ENCODE results near the gene ARL10. TPM values are rescaled to one million over a fixed set of nuclear protein-coding genes. Genes with fewer than 3 reads are reported as not detected.
A peak's percentile ranks its signal among the peaks of the same experiment; 100 is the strongest.

The ARL10 gene
- total RNA-seq, 3 donors from 2014 or later: 5.6 to 17.7 (median 6.6) TPM

DNA sequence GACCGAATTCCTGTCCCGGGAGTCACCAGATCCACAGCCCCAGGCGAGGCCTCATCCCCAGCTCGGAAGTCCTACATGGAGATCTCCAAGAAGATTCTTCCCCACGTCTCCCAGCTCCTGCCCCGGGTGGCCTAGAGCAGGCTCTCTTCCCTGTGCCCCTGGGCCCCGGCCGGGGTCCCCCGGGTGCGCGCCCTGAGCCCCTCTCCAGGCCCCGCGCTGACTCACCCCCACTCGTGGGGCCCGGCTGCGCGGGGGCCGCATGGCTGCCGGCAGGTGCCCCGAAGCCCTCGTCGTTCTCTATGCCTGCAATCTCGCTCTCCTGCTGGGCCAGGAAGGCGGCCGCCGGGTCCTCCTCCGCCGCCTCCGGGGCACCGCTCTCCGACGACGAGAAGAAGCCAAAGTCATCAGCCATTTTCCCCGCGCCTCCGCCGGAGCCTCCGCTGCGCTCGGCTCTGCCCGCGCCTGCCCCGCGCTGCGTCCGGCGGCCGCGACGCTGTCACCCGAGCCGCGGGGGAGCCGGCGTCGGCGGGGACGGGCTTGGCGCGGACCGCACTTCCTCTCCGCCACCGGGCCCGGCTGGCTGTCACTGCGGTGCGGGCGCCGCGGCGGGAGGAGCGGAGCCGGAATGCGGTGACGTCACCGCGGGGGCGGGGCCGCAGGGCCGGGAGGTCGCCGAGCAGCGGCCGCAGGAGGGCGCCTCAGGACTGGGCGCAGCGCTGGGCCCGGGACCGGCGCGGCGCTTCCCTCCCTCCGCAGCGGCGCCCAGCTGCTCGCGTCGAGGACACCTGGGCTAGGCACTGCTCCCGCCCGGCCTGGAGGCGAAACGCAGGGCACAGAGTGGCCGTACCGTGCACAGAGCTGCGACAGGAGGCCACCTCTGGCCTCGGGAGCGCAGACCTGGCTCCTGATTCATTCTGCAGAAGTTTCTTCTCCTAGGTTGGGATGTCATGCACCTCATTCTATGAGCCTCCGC is 51.0 kb downstream of the ARL10 start, which contains the start of gene CLTB:
CLTB (minus strand) TSS at position 588 of the 973 bp plus-strand sequence; CDS start at position 412, 176 bp downstream.
- H3K27me3 ChIP-seq: no peaks in the 10 kb centered on the region
- TF ChIP-seq POLR2A (IDR thresholded peaks at IDR 0.05) (no peak), POLR2AphosphoS5 (IDR thresholded peaks at IDR 0.05) (peak in 2 of 3 donors; percentile 18 to 55)
- TF ChIP-seq, protein P1, sequence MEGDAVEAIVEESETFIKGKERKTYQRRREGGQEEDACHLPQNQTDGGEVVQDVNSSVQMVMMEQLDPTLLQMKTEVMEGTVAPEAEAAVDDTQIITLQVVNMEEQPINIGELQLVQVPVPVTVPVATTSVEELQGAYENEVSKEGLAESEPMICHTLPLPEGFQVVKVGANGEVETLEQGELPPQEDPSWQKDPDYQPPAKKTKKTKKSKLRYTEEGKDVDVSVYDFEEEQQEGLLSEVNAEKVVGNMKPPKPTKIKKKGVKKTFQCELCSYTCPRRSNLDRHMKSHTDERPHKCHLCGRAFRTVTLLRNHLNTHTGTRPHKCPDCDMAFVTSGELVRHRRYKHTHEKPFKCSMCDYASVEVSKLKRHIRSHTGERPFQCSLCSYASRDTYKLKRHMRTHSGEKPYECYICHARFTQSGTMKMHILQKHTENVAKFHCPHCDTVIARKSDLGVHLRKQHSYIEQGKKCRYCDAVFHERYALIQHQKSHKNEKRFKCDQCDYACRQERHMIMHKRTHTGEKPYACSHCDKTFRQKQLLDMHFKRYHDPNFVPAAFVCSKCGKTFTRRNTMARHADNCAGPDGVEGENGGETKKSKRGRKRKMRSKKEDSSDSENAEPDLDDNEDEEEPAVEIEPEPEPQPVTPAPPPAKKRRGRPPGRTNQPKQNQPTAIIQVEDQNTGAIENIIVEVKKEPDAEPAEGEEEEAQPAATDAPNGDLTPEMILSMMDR (IDR thresholded peaks at IDR 0.05): peak in 2 of 3 donors; percentile 34 to 88
- H3K36me3 ChIP-seq: no peaks in the 10 kb centered on the region
- peaks cover 0 to 11% of the 10 kb centered on the region in 2 donors for H3K4me1 ChIP-seq
- intact Hi-C loops (cut with DNase I; ENCODE audit: low total_unique reads): no loop called here
- H3K9me3 ChIP-seq: no peaks in the 10 kb centered on the region
- peak within 1 kb of the TSS; percentile 79 to 94 (median 90) for H3K4me3 ChIP-seq
- DNase-seq (ENCODE audit: low spot score in 2 of 2): peak; percentile 85 to 88
- peak within 1 kb of the TSS; percentile 96 for H3K27ac ChIP-seq

DNA sequence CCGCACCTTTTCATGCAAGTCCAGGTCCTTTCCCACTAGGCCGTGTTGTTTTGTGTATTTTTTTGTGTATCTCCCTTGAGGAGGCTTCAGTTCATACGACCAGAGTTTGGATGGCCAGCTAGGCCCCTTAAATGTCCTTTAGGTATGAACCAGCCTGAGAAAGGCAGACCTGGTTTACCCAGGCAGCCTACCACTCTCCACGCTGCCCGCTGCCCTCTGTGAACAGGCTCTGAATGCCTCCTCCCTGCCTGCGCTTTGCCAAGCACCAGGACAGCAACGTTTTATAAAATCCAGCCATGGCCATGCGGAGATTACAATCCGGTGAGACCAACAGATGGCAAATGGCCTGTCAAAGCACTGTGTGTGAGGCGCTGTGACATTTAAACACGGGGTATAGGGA is 51.7 kb downstream of the ARL10 start:
- DNase-seq (ENCODE audit: low spot score in 2 of 2): no peak
- no peak for TF ChIP-seq POLR2AphosphoS5 (IDR thresholded peaks at IDR 0.05)
- TF ChIP-seq, protein P1 (IDR thresholded peaks at IDR 0.05): no peak
- Histone ChIP-seq H3K4me1 (peaks cover 0 to 11% of the 10 kb centered on the region in 2 donors), H3K27me3 (no peaks in the 10 kb centered on the region), H3K9me3 (no peaks in the 10 kb centered on the region), H3K4me3 (peak overlapping the region in 2 of 3 donors; percentile 90 to 94), H3K36me3 (no peaks in the 10 kb centered on the region), H3K27ac (peak overlapping the region; percentile 96)
- intact Hi-C loops (cut with DNase I; ENCODE audit: low total_unique reads): no loop called here

DNA sequence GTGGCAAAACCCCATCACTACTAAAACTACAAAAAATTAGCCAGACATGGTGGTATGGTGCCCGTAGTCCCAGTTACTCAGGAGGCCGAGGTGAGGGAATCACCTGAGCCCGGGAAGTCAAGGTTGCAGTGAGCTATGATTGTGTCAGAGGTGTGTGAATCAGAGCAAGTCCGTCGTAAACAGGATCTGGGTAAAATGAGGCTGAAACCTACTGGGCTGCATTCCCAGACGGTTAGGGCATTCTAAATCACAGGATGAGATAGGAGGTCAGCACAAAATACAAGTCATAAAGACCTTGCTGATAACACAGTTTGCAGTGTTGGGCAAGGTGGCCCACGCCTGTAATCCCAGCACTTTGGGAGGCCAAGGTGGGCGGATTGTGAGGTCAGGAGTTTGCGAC is 53.0 kb downstream of the ARL10 start:
- Histone ChIP-seq H3K4me1 (peaks cover 0 to 11% of the 10 kb centered on the region in 2 donors), H3K27ac (no peak overlapping the region), H3K9me3 (no peaks in the 10 kb centered on the region), H3K36me3 (no peaks in the 10 kb centered on the region), H3K27me3 (no peaks in the 10 kb centered on the region), H3K4me3 (no peak overlapping the region)
- no peak for DNase-seq (ENCODE audit: low spot score in 2 of 2)
- intact Hi-C loops (cut with DNase I; ENCODE audit: low total_unique reads): no loop called here
- no peak for TF ChIP-seq POLR2A (IDR thresholded peaks at IDR 0.05)
- TF ChIP-seq, protein P1 (IDR thresholded peaks at IDR 0.05): no peak

DNA sequence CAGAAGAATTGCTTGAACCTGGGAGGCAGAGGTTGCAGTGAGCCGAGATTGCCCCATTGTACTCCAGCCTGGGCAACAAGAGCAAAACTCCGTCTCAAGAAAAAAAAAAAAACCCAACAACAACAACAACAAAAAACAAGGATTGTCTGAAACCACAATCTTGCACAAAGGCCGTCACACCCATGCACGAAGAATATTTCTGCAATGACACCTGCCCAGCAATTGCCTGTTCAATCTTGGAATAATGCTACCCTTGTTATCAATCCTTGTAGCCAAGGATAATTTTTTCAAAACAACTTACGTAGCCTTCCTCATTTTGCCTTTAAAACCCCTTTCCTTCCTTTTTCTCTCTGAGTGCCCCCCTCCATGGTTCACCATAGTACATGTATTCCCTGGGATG is 54.8 kb downstream of the ARL10 start:
- Histone ChIP-seq H3K4me3 (no peak overlapping the region), H3K27me3 (no peaks in the 10 kb centered on the region), H3K9me3 (no peaks in the 10 kb centered on the region), H3K4me1 (peaks cover 0 to under 1% of the 10 kb centered on the region in 2 donors), H3K36me3 (no peaks in the 10 kb centered on the region), H3K27ac (no peak overlapping the region)
- TF ChIP-seq POLR2A (IDR thresholded peaks at IDR 0.05): no peak
- TF ChIP-seq, protein P1 (IDR thresholded peaks at IDR 0.05): no peak
- TF ChIP-seq POLR2AphosphoS5 (IDR thresholded peaks at IDR 0.05): no peak
- intact Hi-C loops (cut with DNase I; ENCODE audit: low total_unique reads): no loop called here
- DNase-seq (ENCODE audit: low spot score in 2 of 2): no peak

DNA sequence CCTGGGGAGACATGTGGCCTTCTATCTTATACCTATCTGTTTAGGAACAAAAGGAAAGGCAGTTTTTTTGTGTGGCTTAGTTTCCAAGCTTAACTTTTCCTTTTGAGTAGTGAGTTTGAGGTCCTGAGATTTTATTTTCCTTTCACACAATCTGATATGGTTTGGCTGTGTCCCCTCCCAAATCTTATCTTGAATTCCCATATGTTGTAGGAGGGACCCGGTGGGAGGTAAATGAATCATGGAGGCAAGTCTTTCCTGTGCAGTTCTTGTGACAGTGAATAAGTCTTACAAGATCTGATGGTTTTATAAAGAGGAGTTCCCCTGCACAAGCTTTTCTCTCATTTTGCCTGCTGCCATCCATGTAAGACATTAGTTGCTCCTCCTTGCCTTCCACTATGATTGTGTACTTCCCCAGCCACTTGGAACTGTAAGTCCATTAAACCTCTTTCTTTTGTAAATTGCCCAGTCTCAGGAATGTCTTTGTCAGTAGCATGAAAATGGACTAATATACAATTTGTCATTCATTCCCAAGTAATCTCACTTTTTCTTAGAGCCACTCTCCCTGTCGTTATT is 55.8 kb downstream of the ARL10 start:
- Histone ChIP-seq H3K36me3 (no peaks in the 10 kb centered on the region), H3K27me3 (no peaks in the 10 kb centered on the region), H3K4me1 (no peaks in the 10 kb centered on the region), H3K27ac (no peak overlapping the region), H3K9me3 (no peaks in the 10 kb centered on the region), H3K4me3 (no peak overlapping the region)
- intact Hi-C loops (cut with DNase I; ENCODE audit: low total_unique reads): no loop called here
- no peak for DNase-seq (ENCODE audit: low spot score in 2 of 2)
- TF ChIP-seq POLR2A (IDR thresholded peaks at IDR 0.05) (no peak), POLR2AphosphoS5 (IDR thresholded peaks at IDR 0.05) (no peak)
- TF ChIP-seq, protein P1 (IDR thresholded peaks at IDR 0.05): no peak

All from breast epithelium (tissue), 4 donors.